NCI-H345 (cell line): ENCODE measurements around the gene ING1.

Experiments
- DNase-seq: peaks from one replicate; lab custom pipeline; 2025; lab: John Stamatoyannopoulos, UW

Gene ING1

DNA sequence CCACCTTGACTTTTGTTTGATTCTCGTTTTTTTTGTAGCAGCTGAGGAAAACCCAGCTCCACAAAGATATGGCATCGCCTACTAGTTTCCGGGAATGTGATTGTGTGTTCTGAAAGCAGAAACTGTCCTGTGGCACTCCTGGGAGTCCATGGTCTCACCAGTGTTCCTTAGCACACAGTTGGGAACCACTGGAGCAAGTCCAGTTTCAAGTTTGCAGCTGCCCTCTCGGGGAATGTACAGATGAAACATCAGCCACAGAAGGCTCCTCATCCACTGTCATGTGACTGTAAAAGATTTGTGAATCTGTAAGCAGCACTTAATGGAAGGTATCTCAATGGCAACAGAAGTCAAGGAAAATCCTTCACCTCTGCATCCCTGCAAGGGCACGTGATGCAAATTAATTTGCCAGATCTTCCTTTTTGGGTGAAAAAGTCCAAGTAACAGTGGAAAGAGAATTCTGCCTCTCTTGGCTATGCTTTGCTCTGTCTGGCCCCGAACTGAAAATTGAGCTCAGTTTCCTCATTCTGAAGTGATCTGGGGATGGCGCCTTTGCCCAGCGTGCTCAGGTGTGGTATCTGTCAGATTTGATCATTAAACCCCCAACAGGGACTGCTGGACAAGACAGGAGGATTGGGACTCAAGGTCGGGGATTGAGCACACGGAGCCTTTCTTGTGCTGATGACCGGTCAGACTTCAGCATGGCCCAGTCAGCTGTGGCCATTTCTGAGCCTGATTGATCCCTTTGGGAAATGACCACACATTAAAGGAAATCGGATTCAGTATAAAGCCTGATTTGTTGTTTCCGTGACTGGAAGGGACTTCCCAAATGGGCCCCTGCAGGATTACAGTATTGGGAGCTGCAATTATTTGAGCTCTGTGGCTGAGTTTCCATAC is 58.8 kb downstream of the ING1 start:
- DNase-seq: no peak
